Activated CD8-positive, alpha-beta T cell treated with anti-CD3 and anti-CD28 coated beads for 36 hours (primary cell): ENCODE data around the gene DOK6. TPM values are rescaled to one million over a fixed set of nuclear protein-coding genes. Genes with fewer than 3 reads are reported as not detected.

Experiments used
- ATAC-seq: fragments of 200-7000 bp; cut with Tn5 transposase; one replicate; pipeline ENCODE4 v1.10.0; 2021; ENCODE audit warnings: mild to moderate bottlenecking, moderate library complexity
- CTCF ChIA-PET: fragments of 350-600 bp; sonication (Branson Sonifier 250); formaldehyde crosslinking; loops from one replicate; lab custom pipeline; 2021; ENCODE audit warnings: antibody characterized with exemption; lab: Charles Lee
- POLR2A ChIA-PET: fragments of 350-600 bp; sonication (Branson Sonifier 250); formaldehyde crosslinking; loops from one replicate; lab custom pipeline; 2021; ENCODE audit warnings: antibody characterized with exemption; lab: Charles Lee
- DNase-seq: peaks from one replicate; pipeline ENCODE4 v3.0.0-alpha.2; 2020
- H3K27ac Mint-ChIP-seq: one replicate; pipeline ENCODE4 v1.8.0; 2021; ENCODE audit warnings: mild to moderate bottlenecking, mixed read lengths
- H3K27me3 Mint-ChIP-seq: one replicate; pipeline ENCODE4 v1.8.0; 2021; ENCODE audit warnings: mixed read lengths
- H3K36me3 Mint-ChIP-seq: one replicate; pipeline ENCODE4 v1.8.0; 2021; ENCODE audit warnings: low read depth, mixed read lengths
- H3K4me1 Mint-ChIP-seq: one replicate; pipeline ENCODE4 v1.8.0; 2021; ENCODE audit warnings: low read depth, mixed read lengths
- H3K4me3 Mint-ChIP-seq: one replicate; pipeline ENCODE4 v1.8.0; 2021; ENCODE audit warnings: mild to moderate bottlenecking, moderate library complexity, mixed read lengths
- H3K9me3 Mint-ChIP-seq: one replicate; pipeline ENCODE4 v1.8.0; 2021; ENCODE audit warnings: mixed read lengths
- CTCF ChIP-seq: fragments of 200-600 bp; IDR thresholded peaks from one replicate; pipeline ENCODE4 v1.8.0; 2022; ENCODE audit warnings: antibody characterized with exemption, mild to moderate bottlenecking
- intact Hi-C: fragments of 100-400 bp; cut with micrococcal nuclease; formaldehyde crosslinking; loops from one replicate; pipeline ENCODE4 v1.10.0; 2022
- total RNA-seq, 2 experiments: library from RNA; stranded (reverse); gene quantifications; one replicate each; pipeline ENCODE4 v1.2.3, GENCODE V29; 2021

DOK6 gene
- total RNA-seq, 2 experiments from 2014 or later = not detected

- H3K36me3 Mint-ChIP-seq = no peaks in the 10 kb centered on the region
- ATAC-seq (no peak), DNase-seq (no peak)
- no peaks in the 10 kb centered on the region for H3K9me3 Mint-ChIP-seq
- TF ChIP-seq CTCF = no peak
- CTCF ChIA-PET = interaction anchor here (0.9 kb wide), 1 partner anchor 469 kb away, joined by 4 read pairs; no protein-coding TSS in a partner anchor
- no peak overlapping the region for H3K27ac Mint-ChIP-seq
- intact Hi-C loops = no loop called here
- no peak overlapping the region for H3K4me3 Mint-ChIP-seq
- no peaks in the 10 kb centered on the region for H3K4me1 Mint-ChIP-seq
- POLR2A ChIA-PET = no interaction called here
- peaks cover 7% of the 10 kb centered on the region for H3K27me3 Mint-ChIP-seq
Observed at GRCh38 chr18:69616114-69616513, 215.4 kb downstream of the DOK6 start.

- Mint-ChIP-seq H3K27ac (no peak overlapping the region), H3K27me3 (peaks cover 7% of the 10 kb centered on the region), H3K9me3 (no peaks in the 10 kb centered on the region), H3K4me3 (no peak overlapping the region), H3K4me1 (no peaks in the 10 kb centered on the region), H3K36me3 (no peaks in the 10 kb centered on the region)
- ATAC-seq (no peak), DNase-seq (no peak)
- TF ChIP-seq CTCF = no peak
- intact Hi-C loops = no loop called here
- CTCF ChIA-PET = no interaction called here
- POLR2A ChIA-PET = interaction anchor here (0.6 kb wide), 1 partner anchor 649 kb away, joined by 3 read pairs; no protein-coding TSS in a partner anchor
Observed at GRCh38 chr18:69617408-69617807, 216.7 kb downstream of the DOK6 start.

- Mint-ChIP-seq H3K4me1 (no peaks in the 10 kb centered on the region), H3K36me3 (no peaks in the 10 kb centered on the region), H3K27ac (no peak overlapping the region), H3K4me3 (no peak overlapping the region), H3K27me3 (peaks cover 7% of the 10 kb centered on the region), H3K9me3 (no peaks in the 10 kb centered on the region)
- no peak for ATAC-seq
- ChIA-PET POLR2A (interaction anchor here (0.7 kb wide), 1 partner anchor 1163 kb away, joined by 3 read pairs; no protein-coding TSS in a partner anchor), CTCF (no interaction called here)
- DNase-seq = no peak
- intact Hi-C loops = no loop called here
- TF ChIP-seq CTCF = no peak
Observed at GRCh38 chr18:69617888-69618287, 217.2 kb downstream of the DOK6 start.

GRCh38 chr18:69622184-69622583 is 221.5 kb downstream of the DOK6 start:
- no peaks in the 10 kb centered on the region for H3K36me3 Mint-ChIP-seq
- peaks cover 3% of the 10 kb centered on the region for H3K27me3 Mint-ChIP-seq
- ChIA-PET CTCF (no interaction called here), POLR2A (no interaction called here)
- no peaks in the 10 kb centered on the region for H3K4me1 Mint-ChIP-seq
- TF ChIP-seq CTCF = no peak
- no peak for DNase-seq
- no peak overlapping the region for H3K4me3 Mint-ChIP-seq
- no peak overlapping the region for H3K27ac Mint-ChIP-seq
- no peaks in the 10 kb centered on the region for H3K9me3 Mint-ChIP-seq
- intact Hi-C loops = no loop called here
- no peak for ATAC-seq

GRCh38 chr18:69622961-69623360 is 222.3 kb downstream of the DOK6 start:
- no peak for TF ChIP-seq CTCF
- ChIA-PET POLR2A (no interaction called here), CTCF (no interaction called here)
- no peak for DNase-seq
- Mint-ChIP-seq H3K4me1 (no peaks in the 10 kb centered on the region), H3K27ac (no peak overlapping the region), H3K27me3 (peaks cover 3% of the 10 kb centered on the region), H3K36me3 (no peaks in the 10 kb centered on the region), H3K4me3 (no peak overlapping the region), H3K9me3 (no peaks in the 10 kb centered on the region)
- intact Hi-C loops = no loop called here
- no peak for ATAC-seq
